Measurements from ENCODE around the gene KBTBD6.
A peak's percentile ranks its signal among the peaks of the same experiment; 100 is the strongest.
"Not testable (repeated sequence)": the region's sequence is repeated elsewhere in the genome, so short reads cannot be mapped to it uniquely, and the experiment has no call there.

KBTBD6 gene

GRCh38 chr13:41132512-41133152, at the start of gene KBTBD6:
KBTBD6 (minus strand) TSS chr13:41132802; CDS start chr13:41132511, 291 bp downstream.
- TF ChIP-seq CTCF (IDR thresholded peaks at IDR 0.05; ENCODE audit: control extremely low read depth, extremely low read depth, low read depth, missing control alignments), result no peak
- ChIA-PET POLR2A (no interaction called here), CTCF (no interaction called here)
- DNase-seq (ENCODE audit: extremely low spot score), result peak; percentile 92

DNA sequence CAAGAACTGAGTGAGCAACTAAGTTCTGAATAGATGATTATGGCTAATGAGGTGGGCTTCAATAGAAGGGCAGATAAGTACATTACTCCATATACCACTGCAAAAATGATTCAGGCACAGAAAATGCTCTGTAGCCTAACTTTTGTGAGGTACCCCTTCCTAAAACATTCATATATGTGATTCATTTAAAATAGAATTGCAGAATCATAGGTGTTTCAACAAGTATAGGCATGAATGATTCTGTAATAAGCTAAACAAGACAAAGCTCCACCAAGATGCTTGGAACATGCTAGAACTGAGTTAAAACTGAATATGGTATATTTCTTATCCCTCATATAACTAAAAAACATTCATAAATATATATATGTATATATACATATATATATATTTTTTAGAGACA, 49.6 kb upstream of the KBTBD6 start:
- DNase-seq (ENCODE audit: extremely low spot score), result no peak
- ChIA-PET CTCF (interaction anchor here (1.4 kb wide), 1 partner anchor 44 kb away, joined by 3 read pairs; no protein-coding TSS in a partner anchor), POLR2A (no interaction called here)
- TF ChIP-seq CTCF (IDR thresholded peaks at IDR 0.05; ENCODE audit: control extremely low read depth, extremely low read depth, low read depth, missing control alignments), result no peak

GRCh38 chr13:41179593-41180250, 47.1 kb upstream of the KBTBD6 start:
- ChIA-PET CTCF (interaction anchor here (1.1 to 1.4 kb wide), 2 partner anchors 24 to 45 kb away, joined by 3 to 4 read pairs; no protein-coding TSS in a partner anchor), POLR2A (no interaction called here)
- DNase-seq (ENCODE audit: extremely low spot score), result no peak
- no peak for TF ChIP-seq CTCF (IDR thresholded peaks at IDR 0.05; ENCODE audit: control extremely low read depth, extremely low read depth, low read depth, missing control alignments)

GRCh38 chr13:41178040-41178439, 45.4 kb upstream of the KBTBD6 start:
- DNase-seq (ENCODE audit: extremely low spot score), result no peak
- TF ChIP-seq CTCF (IDR thresholded peaks at IDR 0.05; ENCODE audit: control extremely low read depth, extremely low read depth, low read depth, missing control alignments), result no peak
- CTCF ChIA-PET, result interaction anchor here (1.4 to 1.5 kb wide), 2 partner anchors 19 to 26 kb away, joined by 3 to 4 read pairs; no protein-coding TSS in a partner anchor
- POLR2A ChIA-PET, result no interaction called here

GRCh38 chr13:41177616-41178015, 45.0 kb upstream of the KBTBD6 start:
- TF ChIP-seq CTCF (IDR thresholded peaks at IDR 0.05; ENCODE audit: control extremely low read depth, extremely low read depth, low read depth, missing control alignments), result no peak
- no peak for DNase-seq (ENCODE audit: extremely low spot score)
- CTCF ChIA-PET, result interaction anchor here (1.4 to 1.5 kb wide), 2 partner anchors 19 to 27 kb away, joined by 3 to 4 read pairs; no protein-coding TSS in a partner anchor
- POLR2A ChIA-PET, result no interaction called here

- DNase-seq (ENCODE audit: extremely low spot score); CTCF ChIA-PET; POLR2A ChIA-PET: not testable (repeated sequence)
Observed at GRCh38 chr13:41175576-41175975, 43.0 kb upstream of the KBTBD6 start.

DNA sequence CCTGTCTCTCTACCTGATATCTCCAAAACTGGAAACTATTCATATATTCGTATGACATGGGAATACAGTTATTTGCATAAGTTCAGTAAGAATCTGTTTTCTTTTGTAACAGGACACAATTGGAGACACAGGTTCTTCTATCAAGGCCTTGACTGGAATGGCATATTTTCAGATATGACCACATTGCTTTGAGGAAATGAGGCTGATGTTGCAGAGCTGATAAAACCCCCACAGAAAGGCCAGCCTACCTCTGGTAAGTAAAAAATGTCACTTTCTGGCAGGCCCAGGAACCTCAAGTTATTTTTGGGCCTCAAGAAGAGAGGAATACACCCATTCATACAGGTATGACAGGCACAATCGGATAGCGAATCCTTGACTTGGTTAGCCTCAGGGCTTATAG, 29.5 kb upstream of the KBTBD6 start:
- no peak for DNase-seq (ENCODE audit: extremely low spot score)
- no peak for TF ChIP-seq CTCF (IDR thresholded peaks at IDR 0.05; ENCODE audit: control extremely low read depth, extremely low read depth, low read depth, missing control alignments)
- ChIA-PET CTCF (interaction anchor here (1.2 kb wide), 1 partner anchor 24 kb away, joined by 3 read pairs; no protein-coding TSS in a partner anchor), POLR2A (no interaction called here)
